ENCODE results near the gene GCAT.

Gene GCAT

GRCh38 chr22:37811867-37812266 lies 4.1 kb downstream of the GCAT start:
- no peak for DNase-seq

GRCh38 chr22:37812869-37813678 lies 5.3 kb downstream of the GCAT start:
- DNase-seq, result no peak

- no peak for DNase-seq
Measured at GRCh38 chr22:37815593-37815992, 7.9 kb downstream of the GCAT start.

- no peak for DNase-seq
Measured at GRCh38 chr22:37816543-37817180, 8.9 kb downstream of the GCAT start.

GRCh38 chr22:37817705-37818408 lies 10.1 kb downstream of the GCAT start:
- DNase-seq, result peak; percentile 86

- peak; percentile 80 for DNase-seq
Measured at GRCh38 chr22:37818409-37819104, 10.8 kb downstream of the GCAT start.

GRCh38 chr22:37819105-37819433 lies 11.3 kb downstream of the GCAT start:
- DNase-seq, result no peak

- DNase-seq, result no peak
Measured at GRCh38 chr22:37820350-37820749, 12.6 kb downstream of the GCAT start.

- no peak for DNase-seq
Measured at GRCh38 chr22:37822079-37822833, 14.5 kb downstream of the GCAT start.

GRCh38 chr22:37823134-37823985 lies 15.6 kb downstream of the GCAT start, which contains the start of gene GALR3:
Gene GALR3, plus strand, starts transcription at chr22:37823382. Its CDS starts 25 bp downstream, at chr22:37823407.
- DNase-seq, result peak; percentile 26

- peak; percentile 67 for DNase-seq
Measured at GRCh38 chr22:37824674-37825641, 17.2 kb downstream of the GCAT start.

GRCh38 chr22:37827056-37827455 lies 19.3 kb downstream of the GCAT start:
- DNase-seq, result no peak

GRCh38 chr22:37830093-37830842 lies 22.5 kb downstream of the GCAT start:
- DNase-seq, result no peak

- DNase-seq, result no peak
Measured at GRCh38 chr22:37831472-37831871, 23.7 kb downstream of the GCAT start.

GRCh38 chr22:37832022-37832857 lies 24.5 kb downstream of the GCAT start:
- no peak for DNase-seq

- no peak for DNase-seq
Measured at GRCh38 chr22:37842015-37842793, 34.5 kb downstream of the GCAT start.

GRCh38 chr22:37843741-37844089 lies 36.0 kb downstream of the GCAT start:
- peak; percentile 65 for DNase-seq

GRCh38 chr22:37844904-37845329 lies 37.2 kb downstream of the GCAT start:
- DNase-seq, result no peak

Measured in RPMI8226 (cell line).